K562 (cell line): Measurements from ENCODE around the gene JUNB. TPM values are rescaled to one million over a fixed set of nuclear protein-coding genes. Genes with fewer than 3 reads are reported as not detected.

Experiments used
- BRF1 ChIP-seq: IDR thresholded peaks from 3 replicates; pipeline ENCODE4 v1.6.1; 2011; ENCODE audit warnings: borderline replicate concordance, mild to moderate bottlenecking; ENCODE audit not compliant: insufficient read length; ENCODE audit errors: extremely low read depth
- E2F6 ChIP-seq, 2 experiments: IDR thresholded peaks; 2 replicates each; pipeline ENCODE4 v1.6.1; 2011; ENCODE audit warnings: borderline replicate concordance in 1 of 2, control low read depth in 1 of 2, low read depth in 1 of 2, low read length in 1 of 2, mild to moderate bottlenecking in 1 of 2, mixed read lengths in 1 of 2, moderate library complexity in 1 of 2; ENCODE audit not compliant: insufficient read depth in 1 of 2, insufficient read length in 1 of 2, poor library complexity in 1 of 2, severe bottlenecking in 1 of 2; ENCODE audit errors: extremely low read depth in 1 of 2
- ETS1 ChIP-seq: conservative IDR thresholded peaks from 2 replicates; pipeline ENCODE4 v1.6.1; 2011; ENCODE audit warnings: low read depth, mild to moderate bottlenecking, low read length; ENCODE audit not compliant: control insufficient read depth
- GABPB1 ChIP-seq: sonication (generic); formaldehyde crosslinking; IDR thresholded peaks from 2 replicates; pipeline ENCODE4 v1.8.0; 2022; ENCODE audit warnings: mild to moderate bottlenecking, missing genetic modification reagents
- NKRF ChIP-seq: fragments of 450-650 bp; IDR thresholded peaks from 2 replicates; pipeline ENCODE4 v1.6.1; 2016; ENCODE audit warnings: borderline replicate concordance
- PBX2 ChIP-seq, 2 experiments: IDR thresholded peaks in 1 of 2; conservative IDR thresholded peaks in 1 of 2; 2 replicates each; pipeline ENCODE4 v1.6.1; 2016; ENCODE audit warnings: low read depth in 2 of 2, mild to moderate bottlenecking in 1 of 2, missing compliant biosample characterization in 1 of 2, missing genetic modification characterization in 1 of 2, moderate library complexity in 1 of 2
- TFAM ChIP-seq: fragments of 250-450 bp; sonication (Bioruptor Pico); conservative IDR thresholded peaks from 2 replicates; pipeline ENCODE4 v1.5.0; 2021; ENCODE audit warnings: mild to moderate bottlenecking, moderate library complexity
- ZC3H11A ChIP-seq: IDR thresholded peaks from 2 replicates; pipeline ENCODE4 v1.6.1; 2012; ENCODE audit warnings: low read depth, low read length, improper control_type of control experiment
- ZNF217 ChIP-seq: sonication (generic); formaldehyde crosslinking; IDR thresholded peaks from 2 replicates; pipeline ENCODE4 v1.8.0; 2022; ENCODE audit warnings: mild to moderate bottlenecking, missing genetic modification reagents
- ZNF224 ChIP-seq: sonication (generic); formaldehyde crosslinking; IDR thresholded peaks from 2 replicates; pipeline ENCODE4 v1.8.0; 2022; ENCODE audit warnings: mild to moderate bottlenecking, missing genetic modification reagents
- polyA plus RNA-seq, 8 experiments: library from polyadenylated mRNA; depleted of rRNA in 4 of 8; stranded (reverse) in 5 of 8; unstranded in 3 of 8; fragments of >200 nt; fragmentation: Nextera tagmentation in 2 of 8; fragmentation: Illumina TruSeq in 1 of 8; extraction: Ambion mirVana in 2 of 8; extraction: Trizol in 1 of 8; gene quantifications; 2 replicates each; pipeline versions ENCODE4 v1.2.1 to v1.2.3, GENCODE V29; 2011 to 2014; ENCODE audit warnings: inconsistent platforms in 1 of 8, missing spikeins in 1 of 8
- total RNA-seq, 7 experiments: library from RNA; depleted of rRNA in 6 of 7; stranded (reverse); fragments of >200 nt in 6 of 7; fragmentation: Illumina TruSeq in 2 of 7; extraction: Trizol in 2 of 7; gene quantifications; 2 replicates each; pipeline versions ENCODE4 v1.2.1 to v1.2.3, GENCODE V29; 2011 to 2021; ENCODE audit warnings: low replicate concordance in 1 of 7

JUNB gene
- total and polyA plus RNA-seq, 9 of the 15 experiments (the other 6 are each of a cell fraction or from before 2014, with no cell fraction given): 0.23 to 88.1 (median 13.1) TPM

- TF ChIP-seq ZNF224 (CRISPR knock-in tag) (no peak), NKRF (0 out of 2 replicates have a peak, but pooled peaks have one; percentile 34), E2F6 (IDR thresholded peaks at IDR 0.05; ENCODE audit: borderline replicate concordance in 1 of 2, extremely low read depth in 1 of 2, insufficient read depth in 1 of 2, insufficient read length in 1 of 2, low read depth in 1 of 2, low read length in 1 of 2, poor library complexity in 1 of 2, severe bottlenecking in 1 of 2) (peak in 1 of 2 experiments; percentile 16), ETS1 (peak; percentile 20; the same call in 1 of the 2 replicates), PBX2 (CRISPR knock-in tag; IDR thresholded peaks at IDR 0.05; ENCODE audit: low read depth) (no peak), PBX2 (tag; conservative IDR thresholded peaks at IDR 0.05; ENCODE audit: low read depth) (no peak), GABPB1 (CRISPR knock-in tag) (peak; percentile 52), TFAM (CRISPR knock-in tag) (no peak), BRF1 (no peak), ZNF217 (CRISPR knock-in tag) (no peak), ZC3H11A (no peak)
These were observed 5.1 kb downstream of the JUNB start (continued) for GRCh38 chr19:12796146-12797071.
